GM19455 (cell line): ENCODE results near the gene COMMD2.

ENCODE experiments used
- ATAC-seq: cut with Tn5 transposase; IDR thresholded peaks from one replicate; pipeline ENCODE4 v1.9.1; 2021; ENCODE audit not compliant: unreplicated experiment

Gene COMMD2

DNA sequence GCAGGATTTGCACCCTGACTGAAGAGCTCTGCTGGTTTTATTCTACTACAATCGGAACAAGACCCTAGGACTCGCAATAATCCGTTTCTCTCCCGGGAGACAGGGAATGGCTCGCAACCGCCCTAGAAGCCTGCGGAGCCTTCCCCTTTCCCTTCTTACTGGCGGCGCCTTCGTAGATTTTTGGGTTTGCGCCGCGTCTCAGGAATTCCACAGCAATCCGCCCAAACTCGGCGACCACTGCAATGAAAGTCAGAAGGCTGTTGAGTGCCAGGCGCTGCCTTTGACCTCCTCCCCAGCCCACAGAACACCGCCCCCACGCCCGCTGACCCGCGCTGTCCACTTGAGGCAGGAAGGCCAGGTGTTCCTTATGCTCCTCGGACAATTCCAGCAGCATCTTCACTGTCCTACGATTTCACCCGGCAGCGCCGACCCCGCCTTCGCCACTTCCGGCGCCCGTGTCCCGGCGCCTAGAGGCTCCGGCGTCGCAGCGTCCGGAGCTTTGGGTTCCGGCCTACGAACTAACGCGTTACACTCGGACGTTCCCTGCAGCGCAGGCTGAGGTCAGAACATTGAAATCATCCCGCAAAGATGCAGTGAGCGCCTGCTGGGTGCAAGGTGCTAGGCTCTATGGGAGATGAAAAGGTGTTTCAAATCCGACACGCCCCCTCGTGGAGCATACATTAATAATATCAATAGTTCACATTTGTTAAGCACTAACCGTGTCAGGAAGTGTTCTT is at the start of gene COMMD2:
TSS of gene COMMD2 (minus strand) at position 439 of the 737 bp plus-strand sequence. CDS start at position 394, 45 bp downstream.
- ATAC-seq: peak; percentile 100

DNA sequence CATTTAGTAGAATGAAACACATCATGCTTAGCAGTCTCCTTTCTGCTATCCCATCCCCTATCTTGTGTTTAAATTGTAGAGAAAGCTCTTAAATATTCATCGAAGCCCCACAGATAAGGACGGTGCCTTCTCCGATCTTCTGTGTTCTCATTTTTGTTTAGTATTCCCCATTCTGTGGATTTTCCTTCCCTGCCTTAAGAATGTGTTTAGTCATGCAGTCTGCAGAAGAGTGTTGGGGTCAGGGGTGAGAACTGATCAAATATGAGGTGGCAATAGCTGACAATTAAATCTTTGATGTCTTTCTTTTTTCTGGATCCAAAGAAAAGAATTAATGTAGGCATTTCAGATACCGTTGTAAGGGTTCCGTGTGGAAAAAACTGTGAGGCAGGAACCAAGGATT is 49.4 kb upstream of the COMMD2 start:
- ATAC-seq: no peak

- no peak for ATAC-seq
These were observed 48.9 kb upstream of the COMMD2 start for GRCh38 chr3:149801195-149801594.

DNA sequence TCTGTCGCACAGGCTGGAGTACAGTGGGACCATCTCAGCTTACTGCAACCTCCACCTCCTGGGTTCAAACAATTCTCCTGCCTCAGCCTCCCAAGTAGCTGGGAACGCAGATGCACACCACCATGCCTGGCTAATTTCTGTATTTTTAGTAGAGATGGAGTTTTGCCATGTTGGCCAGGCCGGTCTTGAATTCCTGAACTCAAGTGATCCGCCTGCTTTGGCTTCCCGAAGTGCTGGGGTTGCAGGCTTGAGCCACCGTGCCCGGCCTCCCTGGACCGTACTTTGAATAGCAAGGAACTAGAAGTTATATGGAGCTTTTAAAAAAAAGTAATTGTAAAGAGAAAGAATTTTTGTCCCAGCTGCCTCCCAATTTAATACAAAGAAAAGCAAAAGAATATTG is 48.4 kb upstream of the COMMD2 start:
- no peak for ATAC-seq

DNA sequence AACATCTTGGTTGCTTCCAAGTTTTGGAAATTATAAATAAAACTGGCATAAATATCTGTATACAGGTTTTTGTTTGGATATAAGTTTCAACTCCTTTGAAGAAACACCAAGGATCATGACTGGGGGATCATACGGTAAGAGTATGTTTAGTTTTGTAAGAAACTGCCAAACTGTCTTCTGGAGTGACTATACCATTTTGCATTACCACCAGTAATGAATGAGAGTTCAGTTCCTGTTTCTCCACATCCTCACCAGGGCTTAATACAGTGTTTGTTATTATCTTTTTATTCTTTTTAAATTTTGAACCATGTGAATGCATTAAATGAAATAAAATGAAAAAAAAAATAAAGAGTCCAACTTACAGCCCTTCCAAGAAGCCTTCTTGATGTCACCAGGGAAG is 43.7 kb upstream of the COMMD2 start:
- ATAC-seq: no peak

DNA sequence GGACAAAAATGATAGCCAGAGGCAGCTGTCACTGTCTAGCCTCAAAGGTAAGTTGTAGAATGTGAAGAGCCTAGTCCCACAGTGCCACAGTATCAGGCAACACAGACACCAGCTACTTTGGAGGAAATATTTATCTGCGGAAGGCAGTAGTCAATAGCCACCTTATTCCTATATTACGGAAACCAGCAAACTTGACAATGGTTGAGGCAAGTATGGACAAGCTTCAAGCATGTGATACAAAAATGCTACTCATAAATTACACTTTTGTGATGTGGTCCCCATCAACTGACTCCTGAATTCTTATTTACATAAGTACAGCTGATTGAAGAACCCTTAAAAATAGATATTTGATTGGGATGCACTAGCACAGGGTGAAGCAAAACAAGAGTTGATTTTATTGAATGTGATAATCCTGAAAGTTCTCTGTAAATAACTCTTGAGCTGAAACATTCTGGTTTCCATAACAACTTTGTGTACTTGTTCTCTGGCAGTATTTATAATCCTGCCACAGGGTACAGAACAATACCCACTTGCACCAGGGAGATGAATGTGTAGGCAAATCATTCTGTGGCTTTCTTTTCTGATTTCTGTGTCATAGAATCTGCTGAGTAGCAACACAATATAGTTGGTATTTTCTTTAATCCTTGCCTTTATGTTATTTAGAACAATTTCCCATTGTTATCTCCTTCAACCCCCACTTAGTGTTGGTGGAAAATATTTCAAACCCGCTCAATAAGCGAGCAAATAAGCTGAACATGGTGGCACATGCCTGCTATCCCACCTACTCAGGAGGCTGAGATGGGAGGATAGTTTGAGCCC is 40.4 kb upstream of the COMMD2 start, which contains the start of gene ANKUB1:
TSS of gene ANKUB1 (minus strand) at position 103 of the 819 bp plus-strand sequence. CDS start 188 bp downstream, outside the sequence.
- no peak for ATAC-seq

DNA sequence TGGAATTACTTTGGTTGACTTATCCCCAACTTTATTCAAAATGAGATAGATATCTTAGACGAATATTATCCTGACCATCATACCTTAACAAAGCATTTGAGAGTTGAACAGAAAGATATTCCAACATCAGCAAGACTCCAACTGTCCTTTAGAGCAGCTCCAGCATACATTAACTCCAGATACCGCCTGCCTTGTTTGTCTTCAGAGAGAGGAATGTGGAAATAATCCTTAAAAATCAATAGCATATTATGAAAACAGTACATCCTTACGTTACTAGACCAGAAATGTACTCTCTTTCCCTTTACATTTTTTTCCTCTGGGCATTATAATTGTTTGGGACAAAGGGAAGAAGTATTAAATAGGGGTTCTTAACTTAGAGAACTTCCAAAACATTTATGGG is 38.4 kb upstream of the COMMD2 start:
- ATAC-seq: no peak

GRCh38 chr3:149790268-149790667 is 38.0 kb upstream of the COMMD2 start:
- ATAC-seq: no peak

DNA sequence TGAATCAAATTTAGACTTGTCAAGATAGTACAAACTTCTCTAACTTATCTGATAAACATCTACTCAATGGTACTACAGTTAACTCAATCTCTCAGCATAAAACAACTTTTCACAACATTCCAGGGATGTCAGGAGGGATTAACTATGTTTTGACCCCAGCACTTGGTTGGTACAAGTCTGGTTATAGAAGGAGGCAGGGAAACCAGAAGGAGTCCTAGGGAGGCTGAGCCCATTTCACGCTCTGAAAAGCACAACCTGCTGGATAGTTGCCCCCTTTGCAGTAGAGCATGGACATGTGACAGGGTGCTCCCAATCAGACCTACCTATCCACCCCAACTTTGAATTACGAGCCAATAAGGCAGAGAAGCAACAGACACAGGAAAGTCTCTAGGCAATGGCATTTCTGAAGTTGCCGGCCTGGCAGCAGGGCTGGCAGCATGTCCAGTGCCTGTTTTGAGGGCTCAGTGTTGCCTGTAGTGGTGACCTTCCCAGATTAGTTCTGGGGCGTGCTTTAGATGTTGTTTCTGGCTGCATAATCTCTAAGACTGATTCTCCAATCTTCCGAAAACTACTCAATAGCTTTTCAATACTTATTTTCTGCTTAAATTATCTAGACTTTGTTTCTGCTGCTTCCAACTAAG is 31.9 kb upstream of the COMMD2 start:
- ATAC-seq: no peak

- ATAC-seq: no peak
These were observed 31.3 kb upstream of the COMMD2 start for GRCh38 chr3:149783576-149783975.

GRCh38 chr3:149781741-149782140 is 29.5 kb upstream of the COMMD2 start:
- ATAC-seq: no peak

GRCh38 chr3:149781211-149781610 is 28.9 kb upstream of the COMMD2 start:
- ATAC-seq: no peak

DNA sequence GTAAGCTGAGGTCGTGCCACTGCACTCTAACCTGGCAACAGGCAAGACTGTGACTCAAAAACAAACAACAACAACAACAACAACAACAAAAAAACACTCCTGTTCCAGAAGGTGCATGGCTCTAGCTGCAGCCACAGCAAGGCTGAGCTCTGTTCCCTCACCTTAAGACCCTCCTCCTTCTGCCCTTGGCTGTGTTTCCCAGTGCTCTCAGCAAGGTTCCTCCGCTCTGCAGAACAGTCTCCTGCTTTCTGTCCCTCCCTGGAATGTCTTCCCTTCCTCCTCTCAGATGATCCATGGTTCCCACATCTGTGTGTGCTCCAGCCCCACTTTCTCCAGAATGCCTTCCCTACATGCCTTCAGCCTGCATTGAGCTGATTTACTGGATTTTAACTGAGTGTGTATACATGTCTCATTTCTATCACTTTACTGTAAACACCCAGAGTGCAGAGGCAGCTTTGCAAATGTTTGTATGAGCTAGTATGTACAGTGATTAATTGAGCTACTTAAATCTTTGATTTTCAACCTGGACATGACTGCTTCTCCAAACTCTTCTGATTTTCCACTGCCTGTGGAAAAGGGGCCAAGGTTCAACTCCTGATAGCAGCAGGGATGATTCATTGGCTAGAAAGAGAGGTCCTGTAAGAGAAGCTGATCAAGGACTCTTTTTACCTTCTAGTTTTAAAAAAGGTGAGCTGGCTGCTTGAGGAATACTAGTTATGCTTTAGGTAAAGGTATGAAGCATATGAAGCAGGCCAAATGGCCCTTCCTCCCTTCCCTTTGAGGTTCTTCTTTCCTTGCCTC is 25.3 kb upstream of the COMMD2 start:
- ATAC-seq: no peak

DNA sequence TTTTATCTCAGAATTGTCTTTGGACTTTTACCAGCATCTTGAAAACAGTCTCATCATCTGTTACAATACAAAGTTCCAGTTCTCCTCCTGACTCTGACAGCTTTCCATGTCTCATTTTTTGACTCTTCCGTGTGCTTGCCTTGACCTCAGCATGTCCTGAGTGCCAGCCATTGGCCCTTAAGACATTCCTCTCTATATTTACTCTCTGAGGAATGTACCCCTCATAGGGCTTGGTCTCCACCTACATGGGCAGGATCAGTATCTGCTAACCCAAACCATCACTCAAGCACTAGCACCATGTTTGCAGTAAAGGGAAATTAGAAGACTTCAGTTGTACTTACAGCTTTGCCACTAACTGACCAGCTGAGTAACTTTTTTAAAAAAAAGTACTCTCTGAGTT is 23.9 kb upstream of the COMMD2 start:
- ATAC-seq: no peak

DNA sequence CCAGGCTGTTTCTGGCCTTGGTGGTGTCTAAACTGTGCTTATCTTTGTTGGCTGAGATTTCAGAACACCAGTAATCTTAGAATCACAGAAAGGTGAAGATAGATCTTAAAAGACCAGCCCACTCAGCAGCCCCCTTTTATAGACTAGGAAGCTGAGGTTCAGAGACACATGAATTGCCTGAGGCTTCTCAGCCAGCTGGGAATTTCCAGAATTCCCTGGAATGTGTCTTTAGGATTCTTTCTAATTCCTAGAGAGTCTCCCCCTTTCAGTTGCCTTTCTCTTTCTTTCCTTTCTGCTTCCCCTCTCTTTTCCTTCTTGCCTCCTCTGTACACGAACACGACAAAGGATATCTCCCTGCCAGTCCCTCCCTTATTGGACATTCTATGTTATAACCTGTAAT is 20.6 kb upstream of the COMMD2 start:
- no peak for ATAC-seq

DNA sequence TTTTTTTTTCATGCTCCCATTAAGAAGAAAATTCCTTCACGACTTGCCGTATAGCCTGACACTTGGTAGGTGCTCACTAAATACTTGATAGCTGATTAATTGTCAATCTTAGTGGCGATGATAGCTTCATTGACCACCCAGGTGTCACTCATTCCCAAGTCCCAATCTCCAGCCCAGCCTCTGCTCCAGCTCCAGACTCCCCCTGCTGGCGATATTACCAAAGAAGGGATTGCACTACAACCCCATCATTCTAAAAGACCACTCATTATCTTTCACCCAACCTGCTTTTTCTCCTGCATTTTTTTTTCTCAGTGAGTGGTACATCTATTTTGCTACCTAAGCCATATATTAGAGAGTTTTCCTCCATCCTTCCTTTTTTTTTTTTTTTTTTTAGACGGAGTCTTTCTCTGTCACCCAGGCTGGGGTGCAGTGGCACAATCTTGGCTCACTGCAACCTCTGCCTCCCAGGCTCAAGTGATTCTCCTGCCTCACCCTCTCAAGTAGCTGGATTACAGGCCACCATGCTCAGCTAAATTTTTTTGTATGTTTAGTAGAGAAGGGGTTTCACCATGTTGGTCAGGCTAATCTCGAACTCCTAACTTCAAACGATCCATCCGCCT is 19.5 kb upstream of the COMMD2 start:
- no peak for ATAC-seq

GRCh38 chr3:149770246-149770645 is 18.0 kb upstream of the COMMD2 start:
- ATAC-seq: no peak

- ATAC-seq: no peak
These were observed 16.4 kb upstream of the COMMD2 start for GRCh38 chr3:149768704-149769103.

- ATAC-seq: no peak
These were observed 15.4 kb upstream of the COMMD2 start for GRCh38 chr3:149767720-149768119.

DNA sequence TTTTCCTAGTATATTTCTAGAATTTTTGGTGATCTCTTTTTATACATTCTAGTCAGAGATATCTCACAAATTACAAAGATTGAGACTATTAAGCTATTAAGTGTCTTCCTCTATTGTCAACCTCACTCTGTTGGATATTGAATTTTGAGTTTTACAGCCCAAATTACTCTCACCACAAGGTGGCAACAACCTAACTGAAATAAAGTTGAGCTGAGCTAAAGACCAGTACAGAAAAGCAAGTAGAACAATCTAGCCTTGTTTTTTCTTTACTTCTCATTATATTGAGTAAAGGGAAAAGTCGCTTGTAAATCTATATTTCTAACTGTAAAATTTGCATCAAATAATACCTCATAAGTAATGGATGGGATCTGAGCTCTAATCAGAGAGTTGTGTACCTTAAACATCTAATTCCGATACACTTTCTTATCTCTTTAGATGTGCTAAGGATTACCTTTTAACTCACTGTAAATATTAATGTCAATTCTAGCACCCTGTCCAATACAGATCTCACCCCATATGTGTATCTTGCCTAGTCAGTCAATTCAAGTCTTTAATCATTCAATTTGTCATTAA is 13.6 kb upstream of the COMMD2 start:
- no peak for ATAC-seq
